HG02610 (cell line): ENCODE results near the gene SC5D.

Experiments
- ATAC-seq: cut with Tn5 transposase; IDR thresholded peaks from one replicate; pipeline ENCODE4 v1.9.1; 2021; ENCODE audit warnings: mild to moderate bottlenecking, moderate library complexity; ENCODE audit not compliant: unreplicated experiment

SC5D gene

DNA sequence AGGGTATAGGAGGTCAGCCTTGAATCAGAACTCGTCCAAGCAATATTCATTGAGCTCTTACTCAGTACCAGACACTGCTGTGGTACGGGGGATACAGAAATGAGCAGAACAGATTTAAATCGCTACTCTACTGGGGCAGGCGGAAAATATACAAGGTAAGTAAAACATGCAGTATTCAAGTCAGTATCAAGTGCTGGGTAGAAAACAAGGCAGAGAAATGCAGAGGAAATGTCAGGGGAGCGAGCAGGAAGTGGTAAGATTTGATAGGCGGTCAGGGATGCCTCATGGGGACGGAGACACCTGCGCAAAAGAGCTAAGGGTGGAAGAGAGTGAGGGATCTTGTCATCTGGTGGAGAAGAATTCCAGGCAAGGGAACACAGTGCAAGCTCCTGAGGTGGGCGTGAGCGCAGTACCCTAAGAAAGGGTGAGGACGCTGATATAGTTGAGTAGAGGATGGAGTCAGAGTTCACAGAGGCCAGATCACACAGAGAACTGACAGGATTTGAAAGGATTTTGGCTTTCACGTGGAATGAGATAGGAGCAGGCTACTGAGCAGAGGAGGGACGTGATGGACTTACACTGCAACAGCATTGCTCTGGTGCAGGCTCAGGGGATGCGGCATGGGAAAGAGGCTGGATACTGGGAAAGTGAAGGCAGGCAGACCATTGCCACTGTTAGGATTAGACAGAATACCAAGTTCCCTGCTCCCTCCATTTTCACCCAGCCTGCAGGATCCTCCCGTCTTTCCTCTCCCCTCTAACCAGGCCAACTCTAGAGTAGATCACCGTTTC lies 35.8 kb downstream of the SC5D start:
- no peak for ATAC-seq

- no peak for ATAC-seq
Observed at GRCh38 chr11:121328967-121329679, 36.6 kb downstream of the SC5D start.

GRCh38 chr11:121329781-121330395 lies 37.3 kb downstream of the SC5D start:
- no peak for ATAC-seq

DNA sequence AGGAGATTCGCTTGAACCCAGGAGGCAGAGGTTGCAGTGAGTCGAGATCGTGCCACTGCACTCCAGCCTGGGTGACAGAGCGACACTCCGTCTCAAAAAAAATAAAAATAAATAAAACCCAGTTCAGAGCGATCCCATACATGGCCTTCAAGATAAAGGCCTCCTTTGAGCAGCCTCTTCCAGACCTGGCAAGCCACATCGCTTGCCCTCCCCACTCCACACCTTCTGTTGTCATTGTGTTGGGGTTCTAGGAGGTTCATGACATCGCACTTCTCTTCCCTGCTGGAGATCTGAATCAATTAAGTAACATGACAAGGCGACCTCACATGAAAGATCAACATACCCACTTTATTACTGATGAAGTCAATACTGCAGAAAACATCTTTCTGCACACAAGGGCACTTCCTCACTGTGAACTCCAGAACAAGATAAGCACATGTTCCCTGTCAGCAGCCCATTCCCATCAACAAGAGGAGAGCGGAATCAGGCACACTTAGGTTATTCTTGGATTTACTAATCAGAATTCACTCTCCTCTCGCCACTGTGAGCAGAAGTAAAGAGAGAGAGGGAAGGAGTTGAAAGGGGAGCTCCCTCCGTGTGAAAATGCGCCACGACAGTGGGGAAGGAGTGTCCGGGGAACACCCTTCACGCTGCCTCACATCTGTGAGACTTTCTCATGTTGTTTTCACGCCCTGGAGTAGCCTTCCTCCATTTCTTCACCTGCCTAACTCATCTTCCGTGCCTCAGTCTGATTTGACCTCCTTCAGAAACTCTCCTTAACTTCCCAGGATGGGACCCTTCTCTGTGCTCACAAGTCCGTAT lies 38.3 kb downstream of the SC5D start:
- no peak for ATAC-seq

DNA sequence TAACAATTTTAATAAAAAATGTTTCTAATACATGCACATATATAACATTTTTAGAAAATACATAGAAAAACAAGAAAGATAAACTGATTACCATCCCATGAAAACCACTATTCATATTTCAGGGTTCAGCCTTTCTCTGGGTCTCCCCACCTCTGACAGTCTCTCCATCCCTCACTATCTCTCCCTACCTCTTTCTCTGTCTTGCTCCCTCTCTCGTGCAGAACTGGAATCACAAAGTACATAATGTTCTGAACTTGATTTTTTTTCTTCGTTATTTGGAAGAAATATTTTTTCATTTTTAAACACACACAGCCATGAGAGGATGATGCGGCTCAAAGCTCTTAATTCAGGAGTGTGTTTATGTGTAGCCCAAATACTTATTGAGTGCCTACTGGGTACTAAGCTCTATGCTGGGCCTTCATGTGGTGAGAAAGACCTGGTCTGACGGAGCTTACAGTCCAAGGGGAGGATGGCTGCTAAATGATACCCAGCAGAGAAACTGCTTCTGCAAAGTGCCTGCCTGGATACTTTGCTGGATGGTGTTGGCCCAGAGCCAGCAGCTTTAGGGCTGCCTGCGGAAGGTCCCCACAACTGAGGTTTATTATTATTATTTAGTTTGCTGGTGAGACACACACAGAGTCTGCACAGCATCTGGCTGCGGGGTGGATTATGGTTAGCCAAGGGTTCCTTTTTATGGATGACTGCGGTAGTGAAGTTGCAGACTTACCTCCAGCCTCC lies 42.6 kb downstream of the SC5D start:
- no peak for ATAC-seq

DNA sequence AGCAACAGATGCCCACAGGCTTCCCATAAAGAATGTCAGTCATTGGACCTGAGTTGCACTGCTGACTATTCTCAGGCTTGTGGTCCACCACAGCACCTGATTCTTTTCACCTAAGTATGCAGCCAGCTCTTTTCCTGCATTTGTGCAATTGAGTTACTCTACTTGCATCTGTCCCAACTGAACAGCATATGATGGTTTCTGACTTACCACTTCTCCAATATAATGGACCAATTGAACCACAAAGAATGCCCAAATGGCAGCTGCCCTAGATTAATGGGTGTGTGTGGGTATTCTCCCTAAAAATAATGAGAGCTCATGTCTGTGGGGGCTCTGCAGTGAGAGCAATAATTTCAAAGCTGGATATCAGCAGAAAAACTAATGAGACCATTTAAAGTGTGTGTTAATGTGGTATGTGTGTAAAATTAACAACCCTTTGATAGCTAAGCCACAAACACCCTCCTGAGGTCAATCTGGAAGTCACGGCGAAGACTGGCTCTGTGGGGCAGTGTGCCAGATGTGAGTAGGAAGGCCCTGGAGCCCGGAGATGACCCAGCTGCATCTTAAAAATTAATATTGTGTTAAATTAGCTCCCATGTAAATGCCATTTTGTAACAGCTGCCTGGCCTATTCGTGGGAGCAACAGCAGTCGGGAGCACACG lies 43.8 kb downstream of the SC5D start:
- ATAC-seq, result no peak

DNA sequence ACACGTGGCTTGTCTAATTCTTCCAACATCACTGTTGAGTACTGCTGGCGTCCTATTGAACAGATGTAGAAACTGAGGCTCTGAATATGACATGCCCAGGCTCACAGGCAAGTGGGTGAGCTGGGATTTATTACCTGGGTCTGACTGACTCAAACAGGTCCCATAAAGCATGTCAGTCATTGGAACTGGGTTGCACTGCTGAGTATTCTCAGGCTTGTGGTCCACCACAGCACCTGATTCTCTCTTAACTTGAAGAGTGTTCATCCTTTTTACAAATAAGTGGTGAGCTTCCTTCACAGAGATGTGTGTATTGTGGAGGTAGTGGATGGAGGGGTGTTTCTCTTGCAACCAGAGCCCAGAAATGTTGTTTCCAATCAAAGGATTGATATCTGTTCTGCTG lies 44.5 kb downstream of the SC5D start:
- ATAC-seq, result peak; percentile 52

DNA sequence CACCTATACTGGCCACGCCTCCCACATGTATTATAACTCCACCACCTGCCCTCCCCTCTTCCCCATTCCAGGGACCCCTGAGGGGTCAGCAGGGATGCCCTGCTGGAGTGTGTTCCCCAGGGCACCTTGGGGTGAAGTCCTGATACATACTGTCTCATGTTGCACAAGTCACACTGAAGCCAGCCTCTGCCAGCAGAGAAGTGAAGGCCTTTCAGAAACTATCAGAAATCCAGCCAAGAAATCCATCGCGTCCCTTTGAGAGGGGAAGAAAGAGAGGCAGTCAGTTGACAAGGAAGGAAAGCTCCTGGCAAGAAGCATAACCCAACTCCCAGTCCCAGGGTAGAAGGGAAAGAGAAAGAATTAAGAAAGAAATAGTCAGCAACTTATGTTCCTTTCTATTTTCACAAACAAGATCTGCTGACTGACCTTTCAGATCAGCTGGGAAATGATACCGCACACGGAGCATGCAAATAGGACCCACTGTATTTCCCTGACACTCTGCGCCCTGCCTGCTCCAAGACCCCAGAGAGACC lies 45.2 kb downstream of the SC5D start:
- ATAC-seq, result peak; percentile 8

DNA sequence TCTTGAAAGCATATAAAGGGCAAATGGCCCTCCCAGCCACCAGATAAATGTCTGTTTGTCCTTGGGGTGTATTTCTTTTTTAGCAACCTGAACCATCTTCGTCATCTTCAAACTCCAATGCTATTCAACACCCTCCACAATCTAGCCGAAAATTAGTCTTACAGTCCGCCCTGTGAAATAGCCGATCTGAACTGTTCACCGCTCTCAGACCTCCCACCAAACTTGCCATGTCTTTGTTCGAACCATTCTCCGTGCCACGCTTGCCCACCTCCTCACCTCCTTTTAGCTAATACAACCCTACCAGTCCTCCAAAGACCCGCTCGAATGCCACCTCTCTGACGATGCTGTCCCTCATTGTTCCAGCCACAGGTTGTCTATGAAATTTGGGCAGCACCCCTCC lies 46.0 kb downstream of the SC5D start:
- no peak for ATAC-seq

- no peak for ATAC-seq
Observed at GRCh38 chr11:121340032-121340580, 47.5 kb downstream of the SC5D start.

GRCh38 chr11:121341609-121342008 lies 49.0 kb downstream of the SC5D start:
- no peak for ATAC-seq

DNA sequence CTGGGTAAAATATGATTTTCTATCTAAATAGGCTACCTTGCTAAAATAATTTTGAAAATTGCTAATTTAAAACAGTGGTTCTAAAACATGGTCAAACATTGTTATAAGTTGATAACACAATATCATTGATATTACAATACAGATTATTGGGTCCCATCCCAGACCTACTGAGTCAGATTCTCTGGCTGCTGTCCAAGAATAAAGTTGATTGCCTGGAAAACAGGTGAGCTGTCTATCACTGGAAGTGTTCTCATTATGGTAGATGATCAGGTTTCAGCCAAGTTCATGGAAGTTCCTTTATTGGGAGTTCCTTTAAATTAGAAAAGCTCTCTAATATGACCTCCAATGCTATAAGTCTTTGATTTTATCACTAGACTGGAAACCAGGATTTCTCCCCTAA lies 52.3 kb downstream of the SC5D start:
- no peak for ATAC-seq

GRCh38 chr11:121347094-121347493 lies 54.5 kb downstream of the SC5D start:
- no peak for ATAC-seq

DNA sequence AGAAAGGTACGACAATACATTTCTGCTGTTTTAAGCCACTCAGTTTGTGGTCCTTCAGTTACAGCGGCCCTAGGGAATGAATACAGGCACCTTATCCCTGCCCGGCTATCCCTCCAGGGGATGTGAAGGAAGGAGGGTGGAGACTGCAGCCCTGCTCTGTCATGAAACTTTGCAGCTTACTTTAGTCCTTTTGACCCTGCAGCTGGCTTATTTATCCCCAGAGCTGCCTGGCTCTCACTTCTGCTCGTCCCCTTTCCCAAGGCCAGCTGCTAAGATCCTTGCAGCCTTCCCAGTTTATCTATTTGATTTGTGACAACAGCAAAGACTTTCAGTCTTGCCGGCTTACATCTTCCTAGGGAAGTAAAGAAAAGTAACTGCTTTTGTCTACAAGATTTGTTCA lies 55.2 kb downstream of the SC5D start:
- no peak for ATAC-seq

DNA sequence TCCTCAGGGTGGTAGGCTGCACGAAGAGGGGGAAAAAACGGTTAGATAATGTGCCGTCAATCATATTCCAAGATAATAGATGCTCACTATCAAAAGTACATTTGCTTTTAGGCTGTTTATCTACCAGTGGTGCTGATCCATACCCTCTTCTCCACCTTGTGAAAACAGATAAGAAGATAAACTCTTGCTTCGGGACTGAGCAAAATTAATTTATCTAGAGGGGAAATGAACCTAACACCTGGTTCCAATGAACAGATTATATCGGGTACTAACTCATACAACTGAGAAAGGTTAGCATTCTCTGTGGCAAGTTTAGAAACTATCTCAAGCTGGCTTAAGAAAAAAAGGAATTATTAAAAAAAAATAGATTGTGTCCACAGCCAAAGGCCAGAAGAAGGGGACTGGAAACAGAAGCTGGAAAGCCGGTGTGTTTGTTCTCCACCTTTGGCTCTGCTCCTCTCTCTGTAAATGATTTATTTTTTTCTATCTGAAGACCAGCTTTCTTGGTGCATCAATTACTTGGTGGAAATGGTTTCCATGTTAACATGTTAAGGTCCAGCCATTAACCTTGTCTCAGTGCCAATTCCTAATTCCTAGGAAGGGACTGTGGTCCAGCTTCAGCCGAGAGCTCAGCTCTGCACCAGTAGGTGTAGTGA lies 55.8 kb downstream of the SC5D start:
- no peak for ATAC-seq

- ATAC-seq, result no peak
Observed at GRCh38 chr11:121349790-121350189, 57.2 kb downstream of the SC5D start.

DNA sequence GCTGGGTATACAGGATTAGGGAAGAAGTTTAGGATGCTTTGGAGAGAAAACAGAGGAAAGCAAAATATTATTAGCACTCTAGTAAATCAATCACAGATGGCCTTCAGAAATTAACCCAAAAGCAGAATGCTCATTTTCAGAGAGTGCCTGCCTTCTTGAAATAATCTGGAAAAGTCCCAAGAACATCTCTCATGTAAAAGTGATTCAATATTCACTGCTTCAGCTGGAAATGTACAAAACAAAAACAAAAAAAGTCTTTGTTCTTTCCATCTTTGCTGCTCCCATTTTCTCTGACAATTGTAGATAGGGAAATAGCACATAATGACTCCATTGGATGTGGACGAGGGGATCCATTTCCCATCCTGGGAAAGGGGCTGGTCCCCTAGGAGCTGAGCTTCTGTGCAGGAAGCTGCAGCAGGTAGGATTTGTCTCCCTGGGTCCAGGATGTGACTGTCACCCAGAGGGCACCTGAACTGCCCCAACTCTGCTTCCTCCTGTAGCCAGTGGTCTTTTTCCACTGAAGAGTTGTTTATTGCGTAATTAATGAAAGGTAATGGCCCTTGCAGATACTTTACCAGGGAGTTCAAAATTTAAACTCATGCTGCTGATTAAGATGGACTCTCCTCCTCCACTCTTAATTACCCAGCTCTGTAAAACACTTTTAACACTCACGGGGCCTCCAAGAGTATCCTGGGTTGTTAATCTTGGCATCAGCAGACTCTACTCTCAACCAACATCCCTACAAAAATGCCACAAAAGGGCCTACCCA lies 57.9 kb downstream of the SC5D start:
- ATAC-seq, result no peak

DNA sequence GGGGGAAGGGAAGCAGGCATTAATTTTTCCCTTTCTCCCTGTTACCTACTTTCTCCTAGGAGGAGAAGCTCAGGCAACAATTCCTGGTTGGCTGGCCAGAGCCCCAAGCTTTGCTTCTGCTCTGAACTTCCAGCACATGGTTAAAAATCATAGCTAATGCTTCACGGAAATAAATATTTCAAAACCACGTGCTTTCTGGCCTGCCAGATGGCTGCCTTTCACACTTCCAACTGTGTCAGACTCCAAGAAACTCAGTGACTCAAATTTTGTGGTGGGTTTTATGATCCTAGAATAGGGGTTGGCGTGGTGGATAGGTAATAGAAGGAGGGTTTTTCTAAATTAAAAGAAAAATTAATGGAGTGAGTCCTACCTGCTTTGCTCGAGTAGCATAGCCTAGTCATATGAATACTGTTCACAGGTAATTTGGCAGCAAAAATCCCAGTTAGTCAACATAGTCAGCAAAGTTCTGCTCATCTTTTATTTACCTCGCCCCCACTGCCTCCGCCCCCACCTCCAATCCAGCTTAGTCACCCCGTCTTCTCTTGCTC lies 58.6 kb downstream of the SC5D start:
- ATAC-seq, result no peak
